ENCODE data around the gene CLP1. TPM values are rescaled to one million over a fixed set of nuclear protein-coding genes. Genes with fewer than 3 reads are reported as not detected.

The CLP1 gene
- total RNA-seq, 1 experiment from 2014 or later: 35.5 TPM

- Histone ChIP-seq H4K91ac (ENCODE audit: insufficient read length, low read depth, low read length) (no peak overlapping the region), H4K8ac (replicated peaks; ENCODE audit: insufficient read length, low read depth, low read length) (no peak overlapping the region), H3K27ac (ENCODE audit: insufficient read length, low read depth, low read length) (no peak overlapping the region), H2BK20ac (ENCODE audit: low read depth, low read length, poor library complexity, severe bottlenecking) (no peak overlapping the region), H2BK15ac (ENCODE audit: low read depth, low read length) (no peak overlapping the region), H3K14ac (ENCODE audit: insufficient read depth, low read length) (no peak overlapping the region), H3K4ac (ENCODE audit: low read depth, low read length) (no peak overlapping the region), H2AK5ac (ENCODE audit: insufficient read length, low read length) (no peak overlapping the region), H2BK120ac (ENCODE audit: low read depth, low read length, poor library complexity, severe bottlenecking) (no peak overlapping the region), H3K79me1 (ENCODE audit: insufficient read depth, low read depth, low read length, poor library complexity, severe bottlenecking) (peaks cover 7% of the 10 kb centered on the region), H3K4me2 (ENCODE audit: insufficient read depth, insufficient read length, low read length) (no peak overlapping the region), H3K18ac (ENCODE audit: insufficient read length, low read depth, low read length) (no peak overlapping the region), H3K79me2 (ENCODE audit: insufficient read depth, low read length) (peaks cover 8% of the 10 kb centered on the region; the same call in 1 of the 2 replicates), H3K9me3 (ENCODE audit: control insufficient read depth, low read depth, low read length) (no peaks in the 10 kb centered on the region), H3K9ac (ENCODE audit: extremely low read depth, insufficient read length, low read length) (peak overlapping the region; percentile 13), H4K20me1 (ENCODE audit: control insufficient read depth, insufficient read depth, insufficient read length) (no peaks in the 10 kb centered on the region), H2BK5ac (ENCODE audit: insufficient read length, low read length) (no peak overlapping the region), H4K5ac (ENCODE audit: insufficient read length, low read depth, low read length) (no peak overlapping the region), H3K23ac (ENCODE audit: insufficient read length, low read depth, low read length) (no peak overlapping the region), H3K4me1 (ENCODE audit: insufficient read depth, low read length) (no peaks in the 10 kb centered on the region; the same call in 1 of the 2 replicates), H3K56ac (ENCODE audit: insufficient read length, low read depth, low read length) (no peak overlapping the region), H3T11ph (ENCODE audit: low read length) (no peak overlapping the region), H3K23me2 (ENCODE audit: insufficient read length, low read depth, low read length, poor library complexity, severe bottlenecking) (no peaks in the 10 kb centered on the region), H3K27me3 (ENCODE audit: insufficient read depth, low read length) (no peaks in the 10 kb centered on the region), H2AFZ (ENCODE audit: low read length) (no peak overlapping the region), H2BK12ac (ENCODE audit: insufficient read length, low read depth, low read length) (no peak overlapping the region)
- peaks cover 34 to 44% of the 10 kb centered on the region in 2 experiments for H3K4me1 Mint-ChIP-seq
- H3K36me3 Mint-ChIP-seq (ENCODE audit: insufficient read depth in 1 of 3, low read depth in 3 of 3): peaks cover 25 to 63% (median 44%) of the 10 kb centered on the region in 3 experiments
- DNase-seq: no peak
- peak overlapping the region in 1 of 3 experiments; percentile 32; a peak in 3 of 7 replicates for H3K27ac Mint-ChIP-seq
- H3K9me3 Mint-ChIP-seq: no peaks in the 10 kb centered on the region; a peak in 2 of 5 replicates
- TF ChIP-seq, protein P1, sequence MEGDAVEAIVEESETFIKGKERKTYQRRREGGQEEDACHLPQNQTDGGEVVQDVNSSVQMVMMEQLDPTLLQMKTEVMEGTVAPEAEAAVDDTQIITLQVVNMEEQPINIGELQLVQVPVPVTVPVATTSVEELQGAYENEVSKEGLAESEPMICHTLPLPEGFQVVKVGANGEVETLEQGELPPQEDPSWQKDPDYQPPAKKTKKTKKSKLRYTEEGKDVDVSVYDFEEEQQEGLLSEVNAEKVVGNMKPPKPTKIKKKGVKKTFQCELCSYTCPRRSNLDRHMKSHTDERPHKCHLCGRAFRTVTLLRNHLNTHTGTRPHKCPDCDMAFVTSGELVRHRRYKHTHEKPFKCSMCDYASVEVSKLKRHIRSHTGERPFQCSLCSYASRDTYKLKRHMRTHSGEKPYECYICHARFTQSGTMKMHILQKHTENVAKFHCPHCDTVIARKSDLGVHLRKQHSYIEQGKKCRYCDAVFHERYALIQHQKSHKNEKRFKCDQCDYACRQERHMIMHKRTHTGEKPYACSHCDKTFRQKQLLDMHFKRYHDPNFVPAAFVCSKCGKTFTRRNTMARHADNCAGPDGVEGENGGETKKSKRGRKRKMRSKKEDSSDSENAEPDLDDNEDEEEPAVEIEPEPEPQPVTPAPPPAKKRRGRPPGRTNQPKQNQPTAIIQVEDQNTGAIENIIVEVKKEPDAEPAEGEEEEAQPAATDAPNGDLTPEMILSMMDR (conservative IDR thresholded peaks at IDR 0.05): no peak
- H3K4me3 Mint-ChIP-seq: no peak overlapping the region
- no peaks in the 10 kb centered on the region for H3K27me3 Mint-ChIP-seq (ENCODE audit: low read depth)
Observed at GRCh38 chr11:57674251-57674650, 16.7 kb downstream of the CLP1 start.
